ENCODE measurements around the gene MYO6. TPM values are rescaled to one million over a fixed set of nuclear protein-coding genes. Genes with fewer than 3 reads are reported as not detected.
A peak's percentile ranks its signal among the peaks of the same experiment; 100 is the strongest.

The MYO6 gene
- polyA plus RNA-seq, 1 donor (not counting 4 experiments of a cell fraction or from before 2014, with no cell fraction given): 24.5 TPM

GRCh38 chr6:75852721-75853120 is 103.7 kb downstream of the MYO6 start:
- Histone ChIP-seq H3K9me3 (ENCODE audit: control insufficient read depth, low read depth, low read length) (no peaks in the 10 kb centered on the region), H3K4me3 (ENCODE audit: control insufficient read depth in 2 of 3, extremely low read depth in 1 of 3, insufficient read depth in 2 of 3, low read depth in 1 of 3, low read length in 3 of 3) (no peak overlapping the region), H3K9me1 (ENCODE audit: control insufficient read depth, extremely low read depth, insufficient read depth, low read length) (no peaks in the 10 kb centered on the region), H3K79me2 (ENCODE audit: control insufficient read depth, insufficient read depth, low read length) (no peaks in the 10 kb centered on the region), H3K9ac (ENCODE audit: control insufficient read depth, extremely low read depth, insufficient read depth, low read length) (no peak overlapping the region), H3K27me3 (ENCODE audit: control insufficient read depth, extremely low read depth, insufficient read depth, low read length) (no peaks in the 10 kb centered on the region), H4K20me1 (ENCODE audit: control insufficient read depth, extremely low read depth, insufficient read depth, low read length) (no peaks in the 10 kb centered on the region), H3K27ac (ENCODE audit: control insufficient read depth, insufficient read depth, low read length) (no peak overlapping the region), H3K4me2 (ENCODE audit: control insufficient read depth, extremely low read depth, insufficient read depth, low read depth, low read length) (no peak overlapping the region), H3K36me3 (ENCODE audit: control insufficient read depth in 2 of 2, extremely low read depth in 1 of 2, insufficient read depth in 2 of 2, low read length in 2 of 2) (peaks cover 0 to 6% of the 10 kb centered on the region in 2 experiments), H2AFZ (ENCODE audit: control insufficient read depth, low read length) (no peak overlapping the region), H3K4me1 (ENCODE audit: control insufficient read depth, extremely low read depth, insufficient read depth, low read length) (peaks cover 14% of the 10 kb centered on the region)
- TF ChIP-seq EZH2 (IDR thresholded peaks at IDR 0.05; ENCODE audit: low read length): no peak
- TF ChIP-seq, protein P1, sequence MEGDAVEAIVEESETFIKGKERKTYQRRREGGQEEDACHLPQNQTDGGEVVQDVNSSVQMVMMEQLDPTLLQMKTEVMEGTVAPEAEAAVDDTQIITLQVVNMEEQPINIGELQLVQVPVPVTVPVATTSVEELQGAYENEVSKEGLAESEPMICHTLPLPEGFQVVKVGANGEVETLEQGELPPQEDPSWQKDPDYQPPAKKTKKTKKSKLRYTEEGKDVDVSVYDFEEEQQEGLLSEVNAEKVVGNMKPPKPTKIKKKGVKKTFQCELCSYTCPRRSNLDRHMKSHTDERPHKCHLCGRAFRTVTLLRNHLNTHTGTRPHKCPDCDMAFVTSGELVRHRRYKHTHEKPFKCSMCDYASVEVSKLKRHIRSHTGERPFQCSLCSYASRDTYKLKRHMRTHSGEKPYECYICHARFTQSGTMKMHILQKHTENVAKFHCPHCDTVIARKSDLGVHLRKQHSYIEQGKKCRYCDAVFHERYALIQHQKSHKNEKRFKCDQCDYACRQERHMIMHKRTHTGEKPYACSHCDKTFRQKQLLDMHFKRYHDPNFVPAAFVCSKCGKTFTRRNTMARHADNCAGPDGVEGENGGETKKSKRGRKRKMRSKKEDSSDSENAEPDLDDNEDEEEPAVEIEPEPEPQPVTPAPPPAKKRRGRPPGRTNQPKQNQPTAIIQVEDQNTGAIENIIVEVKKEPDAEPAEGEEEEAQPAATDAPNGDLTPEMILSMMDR (optimal IDR thresholded peaks at IDR 0.05 in 1 of 3, IDR thresholded peaks at IDR 0.05 in 1 of 3, conservative IDR thresholded peaks at IDR 0.05 in 1 of 3; ENCODE audit: extremely low read depth in 1 of 3, insufficient read depth in 2 of 3, low read length in 3 of 3): no peak
- no peak for DNase-seq (ENCODE audit: low read depth, low spot score)
- FAIRE-seq: peak; percentile 44
- dilution Hi-C loops (cut with MboI; ENCODE audit: extremely low pct_ligation_motif_present, low sequenced_read_pairs): no loop called here

- DNase-seq (ENCODE audit: low read depth, low spot score): no peak
- dilution Hi-C loops (cut with MboI; ENCODE audit: extremely low pct_ligation_motif_present, low sequenced_read_pairs): no loop called here
- H4K20me1 ChIP-seq (ENCODE audit: control insufficient read depth, extremely low read depth, insufficient read depth, low read length): no peaks in the 10 kb centered on the region
Observed at GRCh38 chr6:75853806-75854205, 104.8 kb downstream of the MYO6 start.

More at GRCh38 chr6:75853806-75854205, 104.8 kb downstream of the MYO6 start:
- no peak overlapping the region for H3K9ac ChIP-seq (ENCODE audit: control insufficient read depth, extremely low read depth, insufficient read depth, low read length)
- H3K4me3 ChIP-seq (ENCODE audit: control insufficient read depth in 2 of 3, extremely low read depth in 1 of 3, insufficient read depth in 2 of 3, low read depth in 1 of 3, low read length in 3 of 3): no peak overlapping the region
- no peaks in the 10 kb centered on the region for H3K27me3 ChIP-seq (ENCODE audit: control insufficient read depth, extremely low read depth, insufficient read depth, low read length)
- no peak for FAIRE-seq
- H3K36me3 ChIP-seq (ENCODE audit: control insufficient read depth in 2 of 2, extremely low read depth in 1 of 2, insufficient read depth in 2 of 2, low read length in 2 of 2): peaks cover 0 to 6% of the 10 kb centered on the region in 2 experiments
- H3K27ac ChIP-seq (ENCODE audit: control insufficient read depth, insufficient read depth, low read length): no peak overlapping the region
- peaks cover 13% of the 10 kb centered on the region for H3K4me1 ChIP-seq (ENCODE audit: control insufficient read depth, extremely low read depth, insufficient read depth, low read length)
- no peak overlapping the region for H2AFZ ChIP-seq (ENCODE audit: control insufficient read depth, low read length)
- no peaks in the 10 kb centered on the region for H3K79me2 ChIP-seq (ENCODE audit: control insufficient read depth, insufficient read depth, low read length)
- no peaks in the 10 kb centered on the region for H3K9me3 ChIP-seq (ENCODE audit: control insufficient read depth, low read depth, low read length)
- no peaks in the 10 kb centered on the region for H3K9me1 ChIP-seq (ENCODE audit: control insufficient read depth, extremely low read depth, insufficient read depth, low read length)
- TF ChIP-seq EZH2 (IDR thresholded peaks at IDR 0.05; ENCODE audit: low read length): no peak
- TF ChIP-seq, protein P1 (optimal IDR thresholded peaks at IDR 0.05 in 1 of 3, IDR thresholded peaks at IDR 0.05 in 1 of 3, conservative IDR thresholded peaks at IDR 0.05 in 1 of 3; ENCODE audit: extremely low read depth in 1 of 3, insufficient read depth in 2 of 3, low read length in 3 of 3): no peak
- no peak overlapping the region for H3K4me2 ChIP-seq (ENCODE audit: control insufficient read depth, extremely low read depth, insufficient read depth, low read depth, low read length)
